WTC11 (cell line): ENCODE results near the gene VPS4B. TPM values are rescaled to one million over a fixed set of nuclear protein-coding genes. Genes with fewer than 3 reads are reported as not detected.

Experiments used
- ATAC-seq: fragments of 200-7000 bp; cut with Tn5 transposase; 2 replicates; pipeline ENCODE4 v1.10.0; 2021; ENCODE audit warnings: mild to moderate bottlenecking, moderate library complexity
- CTCF ChIA-PET: fragments of 300-600 bp; sonication (Branson Sonifier 250); formaldehyde crosslinking; loops from one replicate; lab custom pipeline; 2021; ENCODE audit warnings: antibody characterized with exemption; lab: Charles Lee
- POLR2A ChIA-PET: fragments of 350-600 bp; sonication (Branson Sonifier 250); formaldehyde crosslinking; loops from one replicate; lab custom pipeline; 2021; ENCODE audit warnings: antibody characterized with exemption; lab: Charles Lee
- DNase-seq: peaks from one replicate; pipeline ENCODE4 v3.0.0; 2021; ENCODE audit warnings: low spot score
- H3K27ac Mint-ChIP-seq: 2 replicates; pipeline ENCODE4 v1.8.0; 2021; ENCODE audit warnings: mixed read lengths
- H3K27me3 Mint-ChIP-seq: 2 replicates; pipeline ENCODE4 v1.8.0; 2021; ENCODE audit warnings: low read depth, mild to moderate bottlenecking, moderate library complexity, mixed read lengths
- H3K36me3 Mint-ChIP-seq: 2 replicates; pipeline ENCODE4 v1.8.0; 2021; ENCODE audit warnings: mixed read lengths
- H3K4me1 Mint-ChIP-seq: 2 replicates; pipeline ENCODE4 v1.8.0; 2022; ENCODE audit warnings: mixed read lengths
- H3K4me3 Mint-ChIP-seq: 2 replicates; pipeline ENCODE4 v1.8.0; 2021; ENCODE audit warnings: mild to moderate bottlenecking, moderate library complexity, mixed read lengths
- H3K9me3 Mint-ChIP-seq: 2 replicates; pipeline ENCODE4 v1.8.0; 2021; ENCODE audit warnings: mixed read lengths
- ATF1 ChIP-seq: sonication (generic); formaldehyde crosslinking; IDR thresholded peaks from 2 replicates; pipeline ENCODE4 v1.8.1; 2023; ENCODE audit warnings: mild to moderate bottlenecking, moderate library complexity, missing genetic modification reagents
- CBFB ChIP-seq: sonication (generic); formaldehyde crosslinking; IDR thresholded peaks from 2 replicates; pipeline ENCODE4 v1.8.1; 2022; ENCODE audit warnings: mild to moderate bottlenecking, low read depth, missing genetic modification reagents
- CREB1 ChIP-seq: sonication (generic); formaldehyde crosslinking; IDR thresholded peaks from 2 replicates; pipeline ENCODE4 v1.8.0; 2023; ENCODE audit warnings: mild to moderate bottlenecking, missing genetic modification reagents
- E2F1 ChIP-seq: sonication (generic); formaldehyde crosslinking; IDR thresholded peaks from 2 replicates; pipeline ENCODE4 v1.8.0; 2022; ENCODE audit warnings: mild to moderate bottlenecking, missing genetic modification reagents
- FOXP1 ChIP-seq: sonication (generic); formaldehyde crosslinking; IDR thresholded peaks from 2 replicates; pipeline ENCODE4 v1.8.0; 2022; ENCODE audit warnings: missing genetic modification reagents, mild to moderate bottlenecking, moderate library complexity, borderline replicate concordance
- HMGXB4 ChIP-seq: sonication (generic); formaldehyde crosslinking; IDR thresholded peaks from 2 replicates; pipeline ENCODE4 v1.8.1; 2023; ENCODE audit warnings: mild to moderate bottlenecking, moderate library complexity, missing genetic modification reagents
- KAT7 ChIP-seq: sonication (generic); formaldehyde crosslinking; IDR thresholded peaks from 2 replicates; pipeline ENCODE4 v1.8.1; 2023; ENCODE audit warnings: missing genetic modification reagents, mild to moderate bottlenecking, borderline replicate concordance
- MLX ChIP-seq: sonication (generic); formaldehyde crosslinking; IDR thresholded peaks from 2 replicates; pipeline ENCODE4 v1.8.1; 2023; ENCODE audit warnings: mild to moderate bottlenecking, missing genetic modification reagents, moderate library complexity
- NFYB ChIP-seq: sonication (generic); formaldehyde crosslinking; conservative IDR thresholded peaks from 2 replicates; pipeline ENCODE4 v1.8.0; 2022; ENCODE audit warnings: low read depth, missing genetic modification reagents
- NR1H2 ChIP-seq: sonication (generic); formaldehyde crosslinking; IDR thresholded peaks from 2 replicates; pipeline ENCODE4 v1.9.0; 2021; ENCODE audit warnings: mild to moderate bottlenecking, moderate library complexity, missing genetic modification reagents
- NR3C1 ChIP-seq: sonication (generic); formaldehyde crosslinking; conservative IDR thresholded peaks from 2 replicates; pipeline ENCODE4 v1.8.1; 2023; ENCODE audit warnings: low read depth, mild to moderate bottlenecking, missing genetic modification reagents
- OVOL2 ChIP-seq: fragments of 250-450 bp; sonication (Bioruptor Pico); IDR thresholded peaks from 2 replicates; pipeline ENCODE4 v1.9.0; 2021; ENCODE audit warnings: mild to moderate bottlenecking, borderline replicate concordance
- USF1 ChIP-seq: sonication (generic); formaldehyde crosslinking; IDR thresholded peaks from 2 replicates; pipeline ENCODE4 v1.8.0; 2022; ENCODE audit warnings: mild to moderate bottlenecking, missing genetic modification reagents
- ZBTB21 ChIP-seq: sonication (generic); formaldehyde crosslinking; IDR thresholded peaks from 2 replicates; pipeline ENCODE4 v1.8.1; 2023; ENCODE audit warnings: mild to moderate bottlenecking, missing genetic modification reagents, borderline replicate concordance
- ZNF219 ChIP-seq: sonication (generic); formaldehyde crosslinking; IDR thresholded peaks from 2 replicates; pipeline ENCODE4 v1.8.0; 2023; ENCODE audit warnings: missing genetic modification reagents, mild to moderate bottlenecking, borderline replicate concordance
- ZNF396 ChIP-seq: fragments of 250-450 bp; sonication (Bioruptor Pico); IDR thresholded peaks from 2 replicates; pipeline ENCODE4 v1.8.0; 2021; ENCODE audit warnings: mild to moderate bottlenecking, moderate library complexity, borderline replicate concordance
- ZNF425 ChIP-seq: fragments of 250-450 bp; sonication (Bioruptor Pico); conservative IDR thresholded peaks from 2 replicates; pipeline ENCODE4 v1.9.0; 2021; ENCODE audit warnings: mild to moderate bottlenecking
- total RNA-seq: library from RNA; stranded (reverse); gene quantifications from 3 replicates; pipeline ENCODE4 v1.2.3, GENCODE V29; 2021
- TF ChIP-seq, protein P1 (sequence below): fragments of 250-450 bp; sonication (Bioruptor Pico); IDR thresholded peaks from 2 replicates; pipeline ENCODE4 v1.9.0; 2021; ENCODE audit warnings: mild to moderate bottlenecking
- TF ChIP-seq, protein P2 (sequence below): sonication (generic); formaldehyde crosslinking; IDR thresholded peaks from 2 replicates; pipeline ENCODE4 v1.8.1; 2023; ENCODE audit warnings: mild to moderate bottlenecking, missing genetic modification reagents
- TF ChIP-seq, protein P3 (sequence below): sonication (generic); formaldehyde crosslinking; IDR thresholded peaks from 2 replicates; pipeline ENCODE4 v1.8.1; 2022; ENCODE audit warnings: low read depth, mild to moderate bottlenecking, moderate library complexity, missing genetic modification reagents, borderline replicate concordance
- TF ChIP-seq, protein P4 (sequence below): sonication (generic); formaldehyde crosslinking; conservative IDR thresholded peaks from 2 replicates; pipeline ENCODE4 v1.8.1; 2022; ENCODE audit warnings: mild to moderate bottlenecking, missing genetic modification reagents

The VPS4B gene
- total RNA-seq, 1 experiment from 2014 or later = 37.8 TPM

DNA sequence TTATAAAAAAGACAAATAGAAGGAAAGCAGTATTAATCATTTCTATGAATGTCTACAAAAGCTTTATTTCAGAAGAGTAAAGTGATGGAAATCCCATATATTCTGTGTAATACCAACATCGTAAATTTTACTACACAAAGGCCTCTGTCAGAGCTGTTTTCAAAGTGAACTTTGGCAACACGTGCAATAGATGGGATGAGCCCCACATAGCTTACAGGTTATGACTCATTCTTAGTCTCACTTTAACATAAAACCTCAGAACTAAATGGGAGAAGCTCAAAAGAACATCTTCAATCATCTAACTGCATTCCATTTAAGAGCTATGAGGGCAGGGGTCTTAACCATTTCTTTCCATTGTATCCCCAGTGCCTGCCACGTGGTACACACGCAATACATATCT lies 11.5 kb downstream of the VPS4B start (continued):
- TF ChIP-seq E2F1 = no peak

- DNase-seq = no peak
- TF ChIP-seq HMGXB4 (CRISPR knock-in tag) = no peak
- TF ChIP-seq ZBTB21 = no peak
- TF ChIP-seq FOXP1 (CRISPR knock-in tag) = no peak
- no peak for TF ChIP-seq NR3C1 (CRISPR knock-in tag)
- TF ChIP-seq OVOL2 (CRISPR knock-in tag) = no peak
- no peak for TF ChIP-seq USF1 (CRISPR knock-in tag)
- TF ChIP-seq, protein P1, sequence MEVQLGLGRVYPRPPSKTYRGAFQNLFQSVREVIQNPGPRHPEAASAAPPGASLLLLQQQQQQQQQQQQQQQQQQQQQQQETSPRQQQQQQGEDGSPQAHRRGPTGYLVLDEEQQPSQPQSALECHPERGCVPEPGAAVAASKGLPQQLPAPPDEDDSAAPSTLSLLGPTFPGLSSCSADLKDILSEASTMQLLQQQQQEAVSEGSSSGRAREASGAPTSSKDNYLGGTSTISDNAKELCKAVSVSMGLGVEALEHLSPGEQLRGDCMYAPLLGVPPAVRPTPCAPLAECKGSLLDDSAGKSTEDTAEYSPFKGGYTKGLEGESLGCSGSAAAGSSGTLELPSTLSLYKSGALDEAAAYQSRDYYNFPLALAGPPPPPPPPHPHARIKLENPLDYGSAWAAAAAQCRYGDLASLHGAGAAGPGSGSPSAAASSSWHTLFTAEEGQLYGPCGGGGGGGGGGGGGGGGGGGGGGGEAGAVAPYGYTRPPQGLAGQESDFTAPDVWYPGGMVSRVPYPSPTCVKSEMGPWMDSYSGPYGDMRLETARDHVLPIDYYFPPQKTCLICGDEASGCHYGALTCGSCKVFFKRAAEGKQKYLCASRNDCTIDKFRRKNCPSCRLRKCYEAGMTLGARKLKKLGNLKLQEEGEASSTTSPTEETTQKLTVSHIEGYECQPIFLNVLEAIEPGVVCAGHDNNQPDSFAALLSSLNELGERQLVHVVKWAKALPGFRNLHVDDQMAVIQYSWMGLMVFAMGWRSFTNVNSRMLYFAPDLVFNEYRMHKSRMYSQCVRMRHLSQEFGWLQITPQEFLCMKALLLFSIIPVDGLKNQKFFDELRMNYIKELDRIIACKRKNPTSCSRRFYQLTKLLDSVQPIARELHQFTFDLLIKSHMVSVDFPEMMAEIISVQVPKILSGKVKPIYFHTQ = no peak
- TF ChIP-seq ZNF396 (CRISPR knock-in tag) = no peak
- no peak for TF ChIP-seq ZNF219 (CRISPR knock-in tag)
- no peak for TF ChIP-seq MLX (CRISPR knock-in tag)
- no peak for TF ChIP-seq CBFB (CRISPR knock-in tag)
- TF ChIP-seq CREB1 (CRISPR knock-in tag) = no peak
- no peak for TF ChIP-seq ATF1 (CRISPR knock-in tag)
- TF ChIP-seq, protein P2, sequence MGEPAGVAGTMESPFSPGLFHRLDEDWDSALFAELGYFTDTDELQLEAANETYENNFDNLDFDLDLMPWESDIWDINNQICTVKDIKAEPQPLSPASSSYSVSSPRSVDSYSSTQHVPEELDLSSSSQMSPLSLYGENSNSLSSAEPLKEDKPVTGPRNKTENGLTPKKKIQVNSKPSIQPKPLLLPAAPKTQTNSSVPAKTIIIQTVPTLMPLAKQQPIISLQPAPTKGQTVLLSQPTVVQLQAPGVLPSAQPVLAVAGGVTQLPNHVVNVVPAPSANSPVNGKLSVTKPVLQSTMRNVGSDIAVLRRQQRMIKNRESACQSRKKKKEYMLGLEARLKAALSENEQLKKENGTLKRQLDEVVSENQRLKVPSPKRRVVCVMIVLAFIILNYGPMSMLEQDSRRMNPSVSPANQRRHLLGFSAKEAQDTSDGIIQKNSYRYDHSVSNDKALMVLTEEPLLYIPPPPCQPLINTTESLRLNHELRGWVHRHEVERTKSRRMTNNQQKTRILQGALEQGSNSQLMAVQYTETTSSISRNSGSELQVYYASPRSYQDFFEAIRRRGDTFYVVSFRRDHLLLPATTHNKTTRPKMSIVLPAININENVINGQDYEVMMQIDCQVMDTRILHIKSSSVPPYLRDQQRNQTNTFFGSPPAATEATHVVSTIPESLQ = no peak
- TF ChIP-seq KAT7 (CRISPR knock-in tag) = no peak
- TF ChIP-seq NR1H2 (CRISPR knock-in tag) = no peak
- TF ChIP-seq, protein P3, sequence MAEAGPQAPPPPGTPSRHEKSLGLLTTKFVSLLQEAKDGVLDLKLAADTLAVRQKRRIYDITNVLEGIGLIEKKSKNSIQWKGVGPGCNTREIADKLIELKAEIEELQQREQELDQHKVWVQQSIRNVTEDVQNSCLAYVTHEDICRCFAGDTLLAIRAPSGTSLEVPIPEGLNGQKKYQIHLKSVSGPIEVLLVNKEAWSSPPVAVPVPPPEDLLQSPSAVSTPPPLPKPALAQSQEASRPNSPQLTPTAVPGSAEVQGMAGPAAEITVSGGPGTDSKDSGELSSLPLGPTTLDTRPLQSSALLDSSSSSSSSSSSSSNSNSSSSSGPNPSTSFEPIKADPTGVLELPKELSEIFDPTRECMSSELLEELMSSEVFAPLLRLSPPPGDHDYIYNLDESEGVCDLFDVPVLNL = no peak
- TF ChIP-seq NFYB = no peak
- no peak for TF ChIP-seq ZNF425 (CRISPR knock-in tag)
- TF ChIP-seq, protein P4, sequence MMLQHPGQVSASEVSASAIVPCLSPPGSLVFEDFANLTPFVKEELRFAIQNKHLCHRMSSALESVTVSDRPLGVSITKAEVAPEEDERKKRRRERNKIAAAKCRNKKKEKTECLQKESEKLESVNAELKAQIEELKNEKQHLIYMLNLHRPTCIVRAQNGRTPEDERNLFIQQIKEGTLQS (CRISPR knock-in tag) = no peak
- ChIA-PET POLR2A (no interaction called here), CTCF (no interaction called here)
- Mint-ChIP-seq H3K36me3 (peaks cover 47% of the 10 kb centered on the region), H3K4me3 (no peak overlapping the region), H3K4me1 (no peaks in the 10 kb centered on the region), H3K27ac (no peak overlapping the region), H3K9me3 (no peaks in the 10 kb centered on the region), H3K27me3 (no peaks in the 10 kb centered on the region)
- no peak for ATAC-seq
These were observed 13.0 kb downstream of the VPS4B start for GRCh38 chr18:63409301-63409700.
